Kasumi-1 (cell line): ENCODE results near the gene ABAT.
A peak's percentile ranks its signal among the peaks of the same experiment; 100 is the strongest.

Experiments used
- DNase-seq, 2 experiments: peaks; one replicate each; lab custom pipeline; 2025; lab: John Stamatoyannopoulos, UW

Gene ABAT

DNA sequence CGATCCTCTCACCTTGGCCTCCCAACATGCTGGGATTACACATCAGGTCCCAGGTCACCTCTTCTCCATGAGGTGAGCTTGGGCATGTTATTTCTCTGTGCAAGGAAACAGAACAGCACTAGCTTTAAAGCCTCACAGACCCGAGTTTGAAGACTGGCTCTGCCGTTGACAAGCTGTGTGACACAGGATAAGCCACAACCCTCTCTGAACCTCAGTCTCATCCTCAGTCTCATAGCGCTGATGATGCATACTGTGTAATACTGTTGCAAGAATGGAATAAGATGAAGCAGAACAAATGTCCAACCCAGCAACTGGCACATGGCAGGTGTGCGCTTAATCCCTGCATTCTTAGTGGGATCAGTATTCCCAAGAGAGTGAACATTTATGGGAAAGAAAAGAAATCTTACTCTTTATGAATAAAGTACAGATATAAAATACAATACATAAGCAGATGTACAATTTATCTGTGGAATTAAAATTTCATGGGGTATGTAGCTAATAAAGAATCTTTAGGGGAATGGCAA is 43.5 kb downstream of the ABAT start:
- no peak for DNase-seq

DNA sequence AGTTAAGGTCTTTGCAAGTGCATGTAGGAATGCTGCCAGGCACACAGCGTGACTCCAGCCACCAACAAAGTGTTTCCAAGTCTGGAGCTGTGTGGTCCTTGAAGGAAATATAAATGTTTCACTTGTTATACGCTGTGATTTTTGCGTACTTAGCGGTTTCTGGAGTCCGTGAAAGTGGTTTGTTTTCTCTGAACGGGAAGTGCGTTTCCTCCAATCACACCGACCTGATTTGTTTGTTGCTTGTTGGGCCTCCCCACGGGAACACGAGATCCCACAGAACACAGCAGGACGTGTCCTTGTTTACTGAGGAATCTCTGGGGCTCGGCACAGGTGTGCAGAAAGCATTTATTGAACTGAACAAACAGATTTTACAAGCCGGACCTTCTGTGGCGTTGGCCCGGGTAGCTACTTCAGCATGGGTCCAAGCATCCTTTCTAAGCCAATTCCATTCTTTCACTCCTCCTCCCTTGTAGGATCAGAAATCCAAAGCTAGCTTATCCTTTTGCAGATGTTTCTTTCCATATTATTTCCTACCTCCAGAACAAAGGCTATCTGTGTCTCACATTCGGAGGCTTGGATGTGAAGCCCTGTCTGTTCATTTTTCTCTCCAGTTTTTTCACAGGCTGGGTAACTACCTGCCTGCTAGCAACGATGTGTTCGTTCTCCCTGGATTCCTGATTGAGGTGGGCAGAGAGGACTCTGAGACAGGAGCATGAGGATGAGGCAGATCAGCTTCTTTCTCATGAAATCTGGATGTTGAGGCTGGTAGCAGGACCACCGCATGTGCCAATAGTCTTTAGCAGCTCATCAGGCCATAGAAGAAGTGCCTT is 44.6 kb downstream of the ABAT start:
- DNase-seq, result no peak

DNA sequence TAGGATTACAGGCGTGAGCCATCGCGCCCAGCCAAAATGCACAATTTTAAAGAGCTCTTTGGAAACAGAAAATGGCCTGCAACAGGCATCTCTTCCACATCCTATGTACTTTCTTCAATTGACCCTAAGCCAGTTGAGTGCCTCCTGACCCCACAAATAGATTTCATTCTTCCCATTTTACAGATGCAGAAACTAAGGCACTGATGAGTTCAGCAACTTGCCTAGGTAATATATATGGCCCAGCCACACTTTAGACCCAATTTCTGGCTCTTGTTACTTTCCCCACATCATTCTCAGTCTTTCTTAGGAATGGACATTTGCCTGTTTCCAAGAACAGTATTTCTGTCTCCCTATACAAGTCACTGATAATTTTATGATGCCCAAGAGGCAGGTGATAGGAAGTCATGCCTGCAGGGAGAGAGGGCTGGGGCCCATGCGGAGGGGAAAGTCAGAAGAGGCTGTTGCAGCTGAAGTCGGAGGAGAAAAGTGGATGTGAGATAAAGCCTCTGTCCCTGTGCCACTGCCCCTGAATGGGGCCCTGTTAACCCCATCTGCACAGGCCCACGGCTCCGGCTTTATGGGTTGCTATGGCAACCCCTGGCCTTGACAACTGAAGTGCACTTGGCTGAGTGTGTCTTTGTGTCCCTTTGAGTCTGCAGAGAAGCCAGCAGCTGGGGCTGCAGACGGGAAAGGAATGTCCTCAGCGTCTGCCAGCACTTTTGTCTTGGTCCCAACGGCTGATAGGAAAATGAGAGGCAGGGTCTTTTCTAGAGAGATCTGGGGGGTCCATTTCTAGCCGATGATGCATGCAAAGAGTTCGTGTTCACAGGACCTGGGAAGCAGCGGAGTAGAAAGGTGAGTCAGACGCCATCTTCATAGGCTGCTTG is 45.9 kb downstream of the ABAT start:
- no peak for DNase-seq

DNA sequence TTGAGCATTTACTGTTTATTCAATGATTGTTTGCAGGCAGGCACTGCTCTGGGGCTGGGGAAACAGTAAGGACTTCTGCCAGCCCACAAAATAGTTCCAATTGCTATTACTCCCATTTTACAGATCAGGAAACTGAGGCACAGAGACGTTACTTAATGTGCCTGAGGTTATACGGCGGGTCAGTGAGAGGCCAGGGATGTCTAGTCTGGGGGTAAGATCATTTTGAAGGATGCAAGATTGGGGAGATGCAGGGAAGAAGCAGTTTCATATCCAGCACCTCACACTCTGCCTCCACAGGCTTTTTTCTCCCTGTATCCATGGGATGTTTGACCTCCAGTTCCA is 46.5 kb downstream of the ABAT start:
- no peak for DNase-seq

DNA sequence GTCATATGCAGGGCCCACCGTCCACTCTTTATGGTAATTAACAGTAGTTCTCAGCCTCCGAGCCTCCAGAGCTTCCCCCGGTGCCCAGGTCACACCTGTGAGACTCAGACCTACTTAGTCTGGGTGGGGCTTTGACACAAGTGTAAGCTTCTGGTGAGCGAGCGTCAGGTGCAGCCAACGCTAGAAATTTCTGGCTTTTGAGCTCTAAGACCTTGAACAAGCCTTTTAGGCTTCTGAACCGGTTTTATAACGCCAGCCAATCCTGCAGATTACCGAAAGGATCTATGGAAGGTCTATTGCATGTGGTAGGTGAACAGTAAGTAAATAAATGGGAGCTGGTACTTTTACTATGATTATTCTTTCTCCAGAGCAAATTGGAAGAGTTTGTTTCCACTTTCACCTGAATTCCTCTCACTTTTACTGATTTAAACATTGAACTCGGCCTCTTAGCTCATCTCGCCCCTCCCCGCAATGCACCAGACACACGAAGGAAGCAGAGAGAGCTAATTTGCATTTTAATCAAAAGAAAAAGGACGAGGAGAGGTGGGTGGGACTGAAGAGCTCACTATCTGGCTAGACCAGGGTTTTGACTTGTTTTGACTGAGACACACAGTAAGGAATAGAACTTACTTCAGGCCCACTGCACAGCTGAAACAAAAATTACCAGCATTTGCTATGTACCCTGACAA is 47.1 kb downstream of the ABAT start:
- no peak for DNase-seq

DNA sequence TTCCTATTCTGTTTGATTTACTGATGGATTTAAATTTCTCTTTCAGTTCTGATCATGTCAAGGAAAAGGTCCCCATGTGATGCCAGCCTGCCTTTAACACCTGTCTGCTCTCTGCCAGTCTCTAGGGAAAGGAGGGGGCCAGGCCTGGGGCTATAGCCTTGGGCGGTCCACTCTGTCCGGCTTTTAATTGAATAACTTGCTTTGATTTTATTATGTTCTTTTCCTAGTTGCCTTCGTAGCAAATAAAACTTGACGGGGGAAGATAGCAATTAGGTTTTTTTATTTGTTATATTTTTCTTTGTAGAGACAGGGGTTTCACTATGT is 47.6 kb downstream of the ABAT start:
- no peak for DNase-seq

DNA sequence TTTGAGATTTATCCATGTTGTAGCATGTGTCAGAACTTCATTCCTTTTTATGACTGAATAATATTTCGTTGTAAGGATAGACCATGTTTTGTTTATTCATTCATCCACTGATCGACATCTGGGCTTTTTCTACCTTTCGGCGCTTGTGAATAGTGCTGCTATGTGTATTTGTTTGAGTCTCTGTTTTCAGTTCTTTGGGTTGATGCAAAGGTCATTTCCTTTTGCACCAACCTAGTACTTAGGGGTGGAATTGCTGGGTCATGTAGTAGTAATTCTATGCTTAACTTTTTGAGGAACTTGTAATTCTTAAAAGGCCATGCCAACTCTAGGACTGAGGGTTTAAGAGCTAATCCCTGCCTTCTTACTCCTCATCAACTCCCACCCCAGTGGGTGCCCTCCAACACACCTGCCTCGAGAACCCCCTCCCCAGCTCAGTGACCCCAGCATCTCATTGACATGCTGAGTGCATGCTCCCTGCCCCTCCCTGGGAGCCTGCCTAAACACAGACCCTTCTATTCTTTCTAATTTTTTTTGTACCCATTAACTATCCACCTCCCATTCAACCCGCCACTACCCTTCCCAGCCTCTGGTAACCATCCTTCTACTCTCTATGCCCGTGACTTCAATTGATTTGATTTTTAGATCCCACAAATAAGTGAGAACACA is 51.2 kb downstream of the ABAT start:
- no peak for DNase-seq

DNA sequence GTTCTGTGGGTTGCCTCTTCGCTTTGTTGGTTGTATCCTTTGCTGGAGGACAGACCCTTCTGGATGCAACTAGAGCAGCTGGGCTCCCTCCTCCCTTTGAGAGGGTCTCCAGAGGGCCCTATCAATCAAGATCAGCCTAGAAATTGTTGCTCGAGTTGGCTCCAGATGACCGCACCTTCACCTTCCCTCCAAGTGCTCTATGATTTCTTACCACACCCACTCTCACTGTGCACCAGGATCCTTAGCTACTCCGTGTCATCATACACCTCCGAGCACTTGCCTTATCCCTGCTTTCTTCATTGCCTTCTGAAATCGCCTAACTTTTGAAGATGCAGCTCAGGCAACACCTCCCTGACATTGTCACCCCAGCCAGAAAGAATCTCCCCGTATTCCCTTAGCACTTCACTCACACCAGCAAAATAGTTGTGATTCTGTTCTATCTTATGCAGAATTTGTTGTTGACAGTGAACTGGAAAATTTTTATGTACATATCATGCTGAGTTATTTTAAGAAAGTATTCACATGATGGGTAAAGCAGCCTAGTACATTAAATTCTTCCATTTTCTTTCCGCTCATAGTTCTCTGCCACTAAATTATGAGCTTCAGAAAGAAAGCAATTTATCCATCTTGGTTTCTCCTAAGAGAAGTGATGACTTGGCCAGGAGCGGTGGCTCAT is 52.9 kb downstream of the ABAT start:
- DNase-seq, result no peak

DNA sequence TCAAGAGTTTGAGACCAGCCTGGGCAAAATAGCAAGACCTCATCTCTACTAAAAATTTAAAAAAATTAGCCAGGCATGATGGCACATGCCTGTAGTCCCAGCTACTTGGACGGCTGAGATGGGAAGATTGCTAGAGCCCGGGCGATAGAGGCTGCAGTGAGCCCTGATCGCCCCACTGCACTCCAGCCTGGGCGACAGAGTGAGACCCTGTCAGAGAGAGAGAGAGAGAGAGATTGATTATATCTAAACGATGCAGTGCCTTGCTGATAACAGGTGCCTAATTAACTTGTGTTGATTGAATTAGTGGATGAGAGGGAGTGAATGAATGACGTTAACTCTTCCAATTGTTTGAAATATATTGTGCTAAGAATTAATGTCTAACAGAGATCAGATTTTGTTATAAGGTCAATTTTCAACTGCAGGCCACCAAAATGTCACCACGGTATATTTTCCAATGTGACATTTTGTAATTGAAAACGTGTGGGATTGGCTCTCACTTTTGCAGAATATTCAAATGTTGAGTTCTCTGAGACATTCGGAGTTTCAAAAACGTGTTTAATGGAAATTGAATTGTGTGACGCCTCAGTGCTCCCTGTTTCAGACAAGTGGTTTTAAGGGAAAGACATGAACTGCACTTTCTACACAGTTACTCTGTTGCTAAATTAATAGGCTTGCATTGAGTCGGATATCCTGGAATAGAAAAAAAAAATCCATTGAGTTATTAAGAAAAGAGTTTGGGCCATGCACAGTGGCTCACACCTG is 53.6 kb downstream of the ABAT start:
- no peak for DNase-seq

DNA sequence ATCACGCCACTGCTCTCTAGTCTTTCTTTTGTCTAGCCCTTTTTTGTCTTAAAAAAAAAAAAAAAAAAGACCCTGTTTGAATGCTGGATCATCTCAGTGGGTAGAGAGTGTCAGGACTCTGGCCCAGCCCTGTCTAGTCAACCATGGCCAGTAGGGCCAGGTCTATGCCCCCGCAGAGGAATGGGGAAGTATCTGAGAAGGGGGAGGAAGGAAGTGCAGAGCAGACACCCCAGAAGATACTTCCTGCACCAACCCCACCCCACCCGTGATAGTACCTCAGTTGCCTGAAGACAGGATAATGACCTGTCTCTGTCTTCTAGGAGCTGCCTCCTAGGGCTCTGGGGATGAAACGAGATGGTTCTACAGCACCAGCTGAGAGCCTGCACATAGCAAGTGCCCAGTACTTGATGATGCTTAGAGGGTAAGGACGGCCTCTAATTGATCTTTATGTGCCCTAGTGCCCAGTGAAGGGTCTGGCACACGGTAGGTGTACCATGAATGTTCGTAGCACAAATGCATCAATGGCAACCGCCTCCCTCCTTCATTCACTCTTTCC is 55.4 kb downstream of the ABAT start:
- DNase-seq, result peak; percentile 39 to 52

DNA sequence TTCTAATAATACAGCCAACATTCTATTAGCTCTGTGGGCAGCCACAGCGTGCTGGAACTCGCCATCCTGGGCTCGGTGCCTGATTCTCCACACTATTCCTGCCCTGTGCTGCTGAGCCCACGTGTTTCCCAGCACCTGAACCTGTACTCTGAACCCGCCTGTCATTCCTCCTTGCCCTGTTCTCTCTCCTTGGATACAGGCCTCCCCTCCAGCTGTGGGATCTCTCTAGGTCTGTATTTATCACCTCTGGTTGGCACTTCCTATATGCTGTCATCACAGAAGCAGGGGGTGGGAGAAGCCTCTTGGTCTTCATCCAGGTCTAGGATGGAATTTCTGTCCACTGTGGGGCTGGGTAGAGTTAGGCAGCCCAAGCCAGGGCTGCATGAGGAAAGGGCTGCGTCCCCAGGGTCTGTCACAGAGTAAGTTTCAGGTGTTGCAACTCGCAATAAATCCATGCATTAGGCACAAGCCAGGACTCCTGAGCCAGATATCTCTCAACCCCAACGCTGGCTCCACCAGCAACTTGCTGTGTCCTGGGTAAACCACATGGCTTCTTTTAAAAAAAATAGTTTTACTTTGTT is 56.0 kb downstream of the ABAT start:
- DNase-seq, result no peak

DNA sequence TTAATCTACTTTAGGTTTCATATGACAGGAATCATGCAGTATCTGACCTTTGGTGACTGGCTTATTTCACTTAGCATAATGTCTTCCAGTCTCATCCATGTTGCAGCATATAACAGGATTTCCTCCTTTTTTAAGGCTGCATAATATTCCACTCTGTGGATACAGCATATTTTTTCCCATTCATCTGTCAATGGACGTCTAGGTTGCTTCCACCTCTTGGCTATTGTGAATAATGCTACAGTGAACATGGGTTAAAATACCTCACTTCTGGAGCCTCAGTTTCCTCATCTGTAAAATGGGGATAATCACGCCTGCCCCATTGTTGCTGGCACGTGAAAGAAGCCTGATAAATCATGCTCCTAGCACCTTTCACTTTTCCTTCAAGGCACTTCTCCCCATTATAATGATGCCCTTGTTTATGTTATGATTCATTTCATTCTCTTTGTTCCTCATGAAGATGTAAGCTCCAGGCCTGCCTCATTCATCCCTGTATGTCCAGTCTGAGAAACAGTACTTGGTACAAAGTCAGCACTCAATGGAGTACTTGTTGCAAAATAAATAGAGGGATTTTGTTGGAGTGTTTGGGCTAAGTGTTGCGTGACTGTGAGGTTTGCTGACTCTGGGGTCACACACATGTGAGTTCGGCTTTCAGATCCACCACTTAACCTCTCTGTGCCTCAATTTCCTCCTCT is 59.6 kb downstream of the ABAT start:
- DNase-seq, result no peak

DNA sequence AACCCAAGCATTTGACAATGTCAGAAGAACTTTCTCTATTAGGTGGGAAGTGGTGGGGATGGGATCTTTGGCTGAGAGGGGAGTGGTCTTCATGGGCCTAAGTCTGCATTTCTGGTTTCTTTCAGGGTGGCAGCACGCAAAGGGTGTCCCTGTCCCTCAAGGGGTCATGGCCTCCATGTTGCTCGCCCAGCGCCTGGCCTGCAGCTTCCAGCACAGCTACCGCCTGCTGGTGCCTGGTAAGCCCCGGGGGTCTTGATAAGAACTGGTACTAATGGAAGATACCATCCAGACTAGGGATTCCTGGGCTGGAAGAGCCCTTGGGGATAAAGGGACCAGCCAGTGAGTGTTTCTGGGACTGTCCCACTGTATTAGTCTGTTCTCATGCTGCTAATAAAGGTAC is 61.2 kb downstream of the ABAT start:
- DNase-seq, result no peak

DNA sequence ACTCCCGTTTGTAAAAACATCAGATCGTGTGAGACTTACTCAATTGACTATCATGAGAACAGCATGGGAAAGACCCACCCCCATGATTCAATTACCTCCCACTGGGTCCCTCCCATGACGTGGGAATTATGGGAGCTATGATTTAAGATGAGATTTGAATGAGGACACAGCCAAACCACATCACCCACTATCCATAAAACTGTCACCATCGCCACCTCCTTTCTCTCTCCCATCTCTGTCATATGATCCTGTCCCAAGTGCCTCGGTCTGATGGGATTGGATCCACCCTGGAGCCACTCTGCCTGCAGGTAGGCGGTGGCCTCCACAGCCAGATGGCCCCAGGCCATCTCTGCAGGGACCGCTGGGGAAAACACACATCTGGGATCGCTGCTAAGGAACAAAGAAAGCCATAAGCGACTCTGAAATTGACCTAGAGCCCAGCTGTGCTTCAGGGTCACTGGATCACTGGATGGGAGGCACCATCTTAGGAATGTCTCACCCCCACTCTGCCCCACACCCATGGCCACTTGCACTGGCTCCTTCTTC is 61.8 kb downstream of the ABAT start:
- DNase-seq, result no peak

DNA sequence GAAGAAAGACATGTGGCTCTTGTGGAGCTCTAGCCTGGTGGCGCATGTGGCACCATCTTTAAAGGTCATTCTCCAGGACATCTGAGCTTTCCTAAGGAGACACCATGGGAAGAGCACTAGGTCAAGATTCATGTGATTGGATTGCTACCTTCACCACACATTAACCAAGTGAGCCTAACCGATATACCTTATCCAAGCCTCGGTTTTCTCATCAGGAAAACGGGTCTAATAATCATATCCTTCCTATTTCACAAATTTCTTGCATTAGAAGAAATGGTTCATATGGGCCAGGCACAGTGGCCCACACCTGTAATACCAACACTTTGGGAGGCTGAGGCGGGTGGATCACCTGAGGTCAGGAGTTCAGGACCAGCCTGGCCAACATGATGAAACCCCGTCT is 64.7 kb downstream of the ABAT start:
- DNase-seq, result no peak

DNA sequence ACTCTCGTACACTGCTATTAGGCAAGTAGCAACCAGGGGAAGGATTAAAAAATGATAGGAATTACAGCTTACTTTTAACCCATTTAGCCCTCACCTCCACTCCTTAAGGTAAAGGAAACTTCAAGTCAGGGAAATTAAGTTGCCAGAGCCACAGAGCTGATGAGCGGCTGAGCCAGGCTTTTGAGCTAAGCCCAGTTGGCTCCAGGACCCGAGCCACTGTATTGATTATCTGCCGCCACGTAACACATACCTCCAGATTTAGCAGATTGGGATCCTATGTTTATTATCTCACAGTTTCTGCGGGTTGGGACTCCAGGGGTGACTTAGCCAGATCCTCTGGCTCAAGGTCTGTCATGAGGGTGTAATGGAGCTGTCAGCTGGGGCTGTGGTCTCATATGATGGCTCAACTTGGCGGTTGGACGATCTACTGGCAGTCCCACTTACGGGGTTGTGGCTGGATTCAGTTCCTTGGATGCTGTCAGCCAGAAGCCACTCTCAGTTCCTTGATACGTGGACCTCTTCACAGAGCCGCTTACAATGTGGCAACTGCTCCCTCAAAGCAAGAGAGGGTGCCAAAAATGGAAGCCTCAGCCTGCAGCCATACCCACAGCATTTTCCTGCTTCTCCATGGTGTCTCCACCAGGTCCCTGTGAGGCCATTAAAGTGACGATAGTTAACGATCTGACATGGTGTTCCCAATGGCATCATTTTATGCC is 65.7 kb downstream of the ABAT start:
- DNase-seq, result no peak

DNA sequence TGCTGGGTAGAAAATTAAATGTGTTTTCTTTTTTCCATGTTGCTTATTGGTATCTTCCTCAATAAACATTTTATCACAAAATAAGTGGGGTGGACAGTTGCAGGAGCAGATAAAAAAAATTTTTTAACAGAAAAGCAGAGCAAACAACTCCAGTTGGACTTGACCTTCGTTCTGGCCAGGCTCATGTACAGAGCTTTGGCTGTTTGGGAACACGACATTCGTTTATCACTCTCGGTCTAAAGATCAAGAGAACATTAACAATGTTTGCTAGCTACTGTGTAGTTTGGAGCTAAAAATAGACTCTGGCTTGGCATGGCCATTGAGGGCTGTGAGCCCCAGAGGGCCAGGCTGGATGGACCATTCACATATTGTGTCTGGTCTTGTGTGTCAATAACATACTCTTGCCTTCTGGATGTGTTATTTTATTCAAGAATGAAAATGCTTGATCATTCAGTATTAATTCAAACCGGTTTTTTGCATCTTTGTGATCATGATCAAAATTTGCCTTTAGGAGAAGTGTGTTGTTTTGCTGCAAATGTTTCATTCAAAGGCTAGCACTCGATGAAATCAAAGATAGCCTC is 66.4 kb downstream of the ABAT start:
- DNase-seq, result no peak

DNA sequence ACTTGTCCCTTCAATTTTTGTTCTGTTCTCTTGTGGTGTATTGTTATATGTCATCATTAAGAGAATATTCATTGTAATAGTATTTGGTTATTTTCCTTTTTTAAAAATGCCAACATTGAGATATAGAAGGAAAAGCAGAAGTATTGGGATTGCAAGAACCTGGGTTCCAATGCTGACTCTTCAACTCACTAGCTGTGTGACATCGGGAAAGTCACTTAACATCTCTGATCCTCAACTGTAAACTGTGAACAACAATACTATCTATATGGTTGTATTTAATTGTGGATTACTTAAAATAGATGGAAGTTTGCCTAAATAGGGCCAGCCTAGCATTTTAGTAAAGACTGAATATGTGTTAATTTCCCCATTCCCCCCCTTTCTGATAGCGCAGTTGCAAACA is 67.2 kb downstream of the ABAT start:
- no peak for DNase-seq
